ENCODE results near the gene PRSS8.

- TF ChIP-seq RAD21 (IDR thresholded peaks at IDR 0.05; ENCODE audit: low read depth): no peak
- TF ChIP-seq REST (IDR thresholded peaks at IDR 0.05; ENCODE audit: low read depth): no peak
- TF ChIP-seq EP300 (IDR thresholded peaks at IDR 0.05; ENCODE audit: borderline replicate concordance): no peak
- TF ChIP-seq TAF1 (IDR thresholded peaks at IDR 0.05; ENCODE audit: low read depth): no peak
- TF ChIP-seq USF1 (IDR thresholded peaks at IDR 0.05): no peak
- no peak for TF ChIP-seq CEBPB (IDR thresholded peaks at IDR 0.05)
- TF ChIP-seq TCF12 (IDR thresholded peaks at IDR 0.05; ENCODE audit: low read depth): no peak
- no peak for TF ChIP-seq MAX (IDR thresholded peaks at IDR 0.05)
- no peak for TF ChIP-seq EGR1 (IDR thresholded peaks at IDR 0.05)
- no peak for TF ChIP-seq NFIC (IDR thresholded peaks at IDR 0.05)
- TF ChIP-seq YY1 (IDR thresholded peaks at IDR 0.05; ENCODE audit: low read depth): no peak
- no peak for TF ChIP-seq FOXM1 (IDR thresholded peaks at IDR 0.05; ENCODE audit: borderline replicate concordance, low read depth)
Observed at GRCh38 chr16:31134091-31134571, 1.4 kb downstream of the PRSS8 start.
